Osteoblast (primary cell): Measurements from ENCODE around the gene GAS6. TPM values are rescaled to one million over a fixed set of nuclear protein-coding genes. Genes with fewer than 3 reads are reported as not detected.
"Not testable (repeated sequence)": the region's sequence is repeated elsewhere in the genome, so short reads cannot be mapped to it uniquely, and the experiment has no call there.

Source experiments
- DNase-seq: peaks from one replicate; pipeline ENCODE4 v3.0.0; 2011; ENCODE audit warnings: low spot score, mixed read lengths; ENCODE audit not compliant: insufficient read length; ENCODE audit errors: missing footprints
- H2AFZ ChIP-seq: 2 replicates; pipeline ENCODE4 v1.6.0; 2011; ENCODE audit warnings: mild to moderate bottlenecking, low read length
- H3K27ac ChIP-seq: 2 replicates; pipeline ENCODE4 v1.5.1; 2011; ENCODE audit warnings: mild to moderate bottlenecking, low read depth, low read length, moderate library complexity
- H3K27me3 ChIP-seq: 2 replicates; pipeline ENCODE4 v1.6.0; 2012; ENCODE audit warnings: mild to moderate bottlenecking, control low read depth, inconsistent platforms, low read length, moderate library complexity; ENCODE audit not compliant: insufficient read depth
- H3K36me3 ChIP-seq: 2 replicates; pipeline ENCODE4 v1.5.1; 2011; ENCODE audit warnings: mild to moderate bottlenecking, low read length, control low read depth, moderate library complexity; ENCODE audit not compliant: insufficient read depth
- H3K4me1 ChIP-seq: 2 replicates; pipeline ENCODE4 v1.5.1; 2011; ENCODE audit warnings: mild to moderate bottlenecking, low read length, control low read depth, moderate library complexity; ENCODE audit not compliant: insufficient read depth
- H3K4me2 ChIP-seq: 2 replicates; pipeline ENCODE4 v1.6.0; 2011; ENCODE audit warnings: mild to moderate bottlenecking, low read length; ENCODE audit not compliant: insufficient read depth
- H3K4me3 ChIP-seq: fragments of 200-600 bp; sonication (generic); 3 replicates; pipeline ENCODE4 v1.5.1; 2012; ENCODE audit warnings: mild to moderate bottlenecking, low read length, inconsistent platforms; ENCODE audit not compliant: insufficient read depth
- H3K79me2 ChIP-seq: 2 replicates; pipeline ENCODE4 v1.6.0; 2012; ENCODE audit warnings: mild to moderate bottlenecking, low read length, control low read depth, inconsistent platforms; ENCODE audit not compliant: insufficient read depth
- H3K9me3 ChIP-seq: 2 replicates; pipeline ENCODE4 v1.5.1; 2011; ENCODE audit warnings: low read depth, low read length, control low read depth
- H4K20me1 ChIP-seq: 2 replicates; pipeline ENCODE4 v1.6.0; 2012; ENCODE audit warnings: mild to moderate bottlenecking, low read length, control low read depth; ENCODE audit not compliant: insufficient read depth
- CTCF ChIP-seq: IDR thresholded peaks from 2 replicates; pipeline ENCODE4 v1.5.1; 2011; ENCODE audit warnings: mild to moderate bottlenecking, low read depth, low read length, moderate library complexity; ENCODE audit errors: extremely low read depth
- total RNA-seq: library from RNA; depleted of rRNA; stranded (reverse); fragments of >200 nt; gene quantifications from 2 replicates; pipeline ENCODE4 v1.2.3, GENCODE V29; 2012

Gene GAS6
- total RNA-seq: 417 and 480 TPM in 2 replicates

- peak; percentile 97 for DNase-seq
- H3K79me2 ChIP-seq: peaks cover 56% of the 10 kb centered on the region
- no peaks in the 10 kb centered on the region for H3K9me3 ChIP-seq
- H3K27me3 ChIP-seq: no peaks in the 10 kb centered on the region
- peak within 1 kb of the TSS; percentile 69 for H2AFZ ChIP-seq
- H3K27ac ChIP-seq: peak within 1 kb of the TSS; percentile 74
- peaks cover 31% of the 10 kb centered on the region for H3K4me1 ChIP-seq
- H3K4me2 ChIP-seq: peak within 1 kb of the TSS; percentile 92
- H3K4me3 ChIP-seq: peak within 1 kb of the TSS; percentile 78
- peaks cover 39% of the 10 kb centered on the region for H4K20me1 ChIP-seq
- TF ChIP-seq CTCF: no peak
- peaks cover 23% of the 10 kb centered on the region for H3K36me3 ChIP-seq
These were observed at the start of gene GAS6 for GRCh38 chr13:113863524-113864272. GAS6 (minus strand) TSS chr13:113864076; CDS start chr13:113863920, 156 bp downstream.

DNA sequence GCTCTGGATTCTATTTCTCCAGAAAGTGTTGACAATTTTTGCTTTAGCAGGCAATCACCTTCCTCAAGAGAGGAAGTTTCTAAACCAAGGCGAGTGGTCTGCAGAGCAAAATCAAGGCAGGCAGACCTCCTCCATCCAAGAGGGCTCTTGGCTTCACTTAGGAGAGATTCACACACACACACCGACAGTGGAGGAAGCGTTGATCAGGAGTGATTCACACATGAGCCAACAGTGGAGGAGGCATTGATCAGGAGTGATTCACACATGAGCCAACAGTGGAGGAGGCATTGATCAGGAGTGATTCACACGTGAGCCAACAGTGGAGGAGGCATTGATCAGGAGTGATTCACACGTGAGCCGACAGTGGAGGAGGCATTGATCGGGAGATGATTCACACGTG, 49.5 kb upstream of the GAS6 start:
- not testable (repeated sequence) for H3K27me3 ChIP-seq, H3K4me3 ChIP-seq, H2AFZ ChIP-seq, H3K9me3 ChIP-seq, H3K79me2 ChIP-seq, H3K36me3 ChIP-seq, H4K20me1 ChIP-seq
- Histone ChIP-seq H3K27ac (peak overlapping the region; percentile 21), H3K4me1 (peaks cover 14% of the 10 kb centered on the region), H3K4me2 (peak overlapping the region; percentile 15)
- peak; percentile 78 for DNase-seq

GRCh38 chr13:113912596-113912995, 48.7 kb upstream of the GAS6 start:
- Histone ChIP-seq H3K36me3 (no peaks in the 10 kb centered on the region), H3K79me2 (no peaks in the 10 kb centered on the region), H3K9me3 (peaks cover 8% of the 10 kb centered on the region), H3K27ac (no peak overlapping the region), H2AFZ (peak overlapping the region; percentile 8), H3K4me1 (peaks cover 18% of the 10 kb centered on the region), H3K4me3 (no peak overlapping the region), H3K27me3 (no peaks in the 10 kb centered on the region), H4K20me1 (no peaks in the 10 kb centered on the region), H3K4me2 (peak overlapping the region; percentile 15)
- no peak for DNase-seq
- TF ChIP-seq CTCF: no peak

- Histone ChIP-seq H3K4me1 (peaks cover 22% of the 10 kb centered on the region), H4K20me1 (no peaks in the 10 kb centered on the region), H3K4me2 (peak overlapping the region; percentile 10), H3K27ac (no peak overlapping the region), H3K9me3 (no peaks in the 10 kb centered on the region), H2AFZ (no peak overlapping the region), H3K4me3 (no peak overlapping the region), H3K36me3 (no peaks in the 10 kb centered on the region), H3K27me3 (no peaks in the 10 kb centered on the region), H3K79me2 (no peaks in the 10 kb centered on the region)
- no peak for TF ChIP-seq CTCF
- no peak for DNase-seq
These were observed 44.0 kb upstream of the GAS6 start for GRCh38 chr13:113907635-113908617.
